Sigmoid colon (tissue), 3 donors: ENCODE measurements around the gene GABARAPL1.

Experiments used
- CTCF ChIP-seq, 4 experiments: fragments of 450-650 bp in 3 of 4; fragments of 200-600 bp in 1 of 4; IDR thresholded peaks; one replicate each; pipeline ENCODE4 v1.5.1; 2016 to 2019; ENCODE audit warnings: antibody characterized with exemption in 4 of 4, mild to moderate bottlenecking in 3 of 4, moderate library complexity in 2 of 4
- POLR2A ChIP-seq, 2 donors: fragments of 450-650 bp; IDR thresholded peaks; one replicate each; pipeline ENCODE4 v1.6.1; 2016; ENCODE audit warnings: antibody characterized with exemption in 2 of 2, mild to moderate bottlenecking in 2 of 2, moderate library complexity in 2 of 2

GRCh38 chr12:10236720-10237119 is 24.0 kb downstream of the GABARAPL1 start:
- TF ChIP-seq CTCF (IDR thresholded peaks at IDR 0.05) (no peak), POLR2A (IDR thresholded peaks at IDR 0.05) (no peak)
